Measurements from ENCODE around the gene ACOT7. TPM values are rescaled to one million over a fixed set of nuclear protein-coding genes. Genes with fewer than 3 reads are reported as not detected.
A peak's percentile ranks its signal among the peaks of the same experiment; 100 is the strongest.

Gene ACOT7
- total and polyA plus RNA-seq, 2 donors from 2014 or later: 23.0 to 135 TPM

GRCh38 chr1:6235296-6235677 is 158.3 kb downstream of the ACOT7 start:
- peaks cover 0 to 19% (median 8%) of the 10 kb centered on the region in 3 donors for H3K36me3 ChIP-seq (ENCODE audit: control insufficient read depth in 2 of 3, insufficient read depth in 3 of 3, low read length in 3 of 3)
- peak overlapping the region; percentile 17 to 43 for H3K27ac ChIP-seq (ENCODE audit: low read depth in 2 of 2, low read length in 2 of 2)
- TF ChIP-seq, protein P1, sequence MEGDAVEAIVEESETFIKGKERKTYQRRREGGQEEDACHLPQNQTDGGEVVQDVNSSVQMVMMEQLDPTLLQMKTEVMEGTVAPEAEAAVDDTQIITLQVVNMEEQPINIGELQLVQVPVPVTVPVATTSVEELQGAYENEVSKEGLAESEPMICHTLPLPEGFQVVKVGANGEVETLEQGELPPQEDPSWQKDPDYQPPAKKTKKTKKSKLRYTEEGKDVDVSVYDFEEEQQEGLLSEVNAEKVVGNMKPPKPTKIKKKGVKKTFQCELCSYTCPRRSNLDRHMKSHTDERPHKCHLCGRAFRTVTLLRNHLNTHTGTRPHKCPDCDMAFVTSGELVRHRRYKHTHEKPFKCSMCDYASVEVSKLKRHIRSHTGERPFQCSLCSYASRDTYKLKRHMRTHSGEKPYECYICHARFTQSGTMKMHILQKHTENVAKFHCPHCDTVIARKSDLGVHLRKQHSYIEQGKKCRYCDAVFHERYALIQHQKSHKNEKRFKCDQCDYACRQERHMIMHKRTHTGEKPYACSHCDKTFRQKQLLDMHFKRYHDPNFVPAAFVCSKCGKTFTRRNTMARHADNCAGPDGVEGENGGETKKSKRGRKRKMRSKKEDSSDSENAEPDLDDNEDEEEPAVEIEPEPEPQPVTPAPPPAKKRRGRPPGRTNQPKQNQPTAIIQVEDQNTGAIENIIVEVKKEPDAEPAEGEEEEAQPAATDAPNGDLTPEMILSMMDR (IDR thresholded peaks at IDR 0.05; ENCODE audit: borderline replicate concordance, extremely low read depth, insufficient read depth): no peak
- DNase-seq (peak in 1 of 5 donors; percentile 74), FAIRE-seq (no peak)
- H3K9ac ChIP-seq (ENCODE audit: low read length in 3 of 3): peak overlapping the region; percentile 4 to 84 (median 43)
- H3K9me3 ChIP-seq (ENCODE audit: control insufficient read depth in 2 of 3, insufficient read depth in 1 of 3, low read length in 3 of 3): no peaks in the 10 kb centered on the region
- peak overlapping the region; percentile 63 to 89 (median 86) for H3K4me3 ChIP-seq (ENCODE audit: low read length in 3 of 3)
- H3K27me3 ChIP-seq (ENCODE audit: control insufficient read depth, insufficient read depth, low read length): peaks cover 9% of the 10 kb centered on the region
- intact Hi-C loops (cut with DNase I): no loop called here
- H3K4me1 ChIP-seq (ENCODE audit: control insufficient read depth in 2 of 3, insufficient read depth in 2 of 3, low read depth in 1 of 3, low read length in 3 of 3): peaks cover 0 to 11% (median 0%) of the 10 kb centered on the region in 3 donors

DNA sequence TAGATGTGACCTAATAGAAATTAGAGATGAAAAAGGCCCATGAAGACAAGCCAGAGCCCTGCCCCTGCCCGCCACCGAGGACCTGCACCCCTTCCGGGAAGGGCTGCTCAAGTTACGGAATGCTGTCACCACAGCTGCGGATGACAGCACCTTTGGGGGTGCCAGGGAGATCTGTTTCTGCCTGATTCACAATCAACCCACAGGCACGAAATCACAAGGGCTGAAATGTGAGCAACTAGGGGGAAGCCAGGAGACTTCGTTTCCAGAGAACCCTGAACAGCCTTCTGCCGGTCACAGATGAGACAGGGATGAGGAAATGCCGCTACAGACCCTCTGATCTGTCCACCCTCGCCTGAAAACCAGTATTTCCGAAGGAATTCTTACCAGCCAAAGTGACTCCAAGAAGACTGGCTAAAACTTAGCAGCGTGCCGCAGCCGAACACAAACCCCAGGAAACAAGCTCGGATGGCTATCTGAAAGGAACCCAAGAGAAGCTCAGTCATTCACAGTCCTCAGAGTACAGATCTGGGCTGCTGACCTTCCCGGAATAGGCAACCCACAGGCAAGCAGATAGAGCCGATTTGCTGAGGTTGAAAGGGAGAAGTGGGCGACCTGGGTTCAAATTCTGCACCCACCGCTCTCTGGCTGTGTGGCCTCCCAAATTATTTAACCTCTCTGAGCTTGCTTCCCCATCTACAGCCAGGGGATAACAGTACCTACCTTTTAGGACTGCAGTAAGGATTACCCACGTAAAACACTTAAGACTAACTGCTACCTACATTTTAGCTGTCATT is 158.9 kb downstream of the ACOT7 start:
- Histone ChIP-seq H3K9ac (ENCODE audit: low read length in 3 of 3) (peak overlapping the region; percentile 4 to 84 (median 43)), H3K36me3 (ENCODE audit: control insufficient read depth in 2 of 3, insufficient read depth in 3 of 3, low read length in 3 of 3) (peaks cover 0 to 20% (median 8%) of the 10 kb centered on the region in 3 donors), H3K27me3 (ENCODE audit: control insufficient read depth, insufficient read depth, low read length) (peaks cover 9% of the 10 kb centered on the region), H3K4me3 (ENCODE audit: low read length in 3 of 3) (peak overlapping the region; percentile 63 to 89 (median 86)), H3K9me3 (ENCODE audit: control insufficient read depth in 2 of 3, insufficient read depth in 1 of 3, low read length in 3 of 3) (no peaks in the 10 kb centered on the region), H3K27ac (ENCODE audit: low read depth in 2 of 2, low read length in 2 of 2) (peak overlapping the region; percentile 17 to 43), H3K4me1 (ENCODE audit: control insufficient read depth in 2 of 3, insufficient read depth in 2 of 3, low read depth in 1 of 3, low read length in 3 of 3) (peaks cover 0 to 11% (median 0%) of the 10 kb centered on the region in 3 donors)
- FAIRE-seq (no peak), DNase-seq (peak in 4 of 5 donors; percentile 48 to 65 (median 58))
- intact Hi-C loops (cut with DNase I): no loop called here
- TF ChIP-seq, protein P1 (IDR thresholded peaks at IDR 0.05; ENCODE audit: borderline replicate concordance, extremely low read depth, insufficient read depth): no peak

DNA sequence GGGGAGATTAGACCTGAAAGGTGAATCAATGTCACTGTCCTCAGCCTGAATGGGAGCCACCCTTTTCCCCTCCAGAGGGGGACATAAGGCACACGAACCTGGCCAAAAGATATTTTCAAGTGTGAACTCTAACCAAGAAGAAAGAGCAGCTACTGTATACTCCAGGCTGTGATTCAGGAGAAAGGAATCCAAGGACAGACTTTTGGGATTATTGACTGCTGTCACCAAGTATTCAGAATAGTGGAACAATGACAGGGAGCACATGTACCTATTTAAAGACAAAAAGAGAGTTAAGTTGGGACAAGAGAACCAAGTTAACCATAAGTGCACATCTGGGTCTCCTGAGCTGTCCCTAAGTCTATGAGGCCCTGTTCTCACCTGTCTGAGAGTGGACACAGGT is 160.2 kb downstream of the ACOT7 start:
- H3K36me3 ChIP-seq (ENCODE audit: control insufficient read depth in 2 of 3, insufficient read depth in 3 of 3, low read length in 3 of 3): peaks cover 0 to 23% (median 8%) of the 10 kb centered on the region in 3 donors
- intact Hi-C loops (cut with DNase I): no loop called here
- H3K27me3 ChIP-seq (ENCODE audit: control insufficient read depth, insufficient read depth, low read length): no peaks in the 10 kb centered on the region
- no peak overlapping the region for H3K9ac ChIP-seq (ENCODE audit: low read length in 3 of 3)
- FAIRE-seq (no peak), DNase-seq (no peak)
- H3K4me3 ChIP-seq (ENCODE audit: low read length in 3 of 3): no peak overlapping the region
- peaks cover 0 to 11% (median 0%) of the 10 kb centered on the region in 3 donors for H3K4me1 ChIP-seq (ENCODE audit: control insufficient read depth in 2 of 3, insufficient read depth in 2 of 3, low read depth in 1 of 3, low read length in 3 of 3)
- H3K27ac ChIP-seq (ENCODE audit: low read depth in 2 of 2, low read length in 2 of 2): no peak overlapping the region
- H3K9me3 ChIP-seq (ENCODE audit: control insufficient read depth in 2 of 3, insufficient read depth in 1 of 3, low read length in 3 of 3): no peaks in the 10 kb centered on the region
- TF ChIP-seq, protein P1 (IDR thresholded peaks at IDR 0.05; ENCODE audit: borderline replicate concordance, extremely low read depth, insufficient read depth): no peak

All from kidney (tissue), 14 donors.